Fibroblast of skin of abdomen (primary cell): ENCODE results near the gene TM9SF3.
"Not testable (repeated sequence)": the region's sequence is repeated elsewhere in the genome, so short reads cannot be mapped to it uniquely, and the experiment has no call there.

ENCODE experiments used
- DNase-seq: peaks from one replicate; pipeline ENCODE4 v3.0.0-alpha.2; 2013

TM9SF3 gene

DNA sequence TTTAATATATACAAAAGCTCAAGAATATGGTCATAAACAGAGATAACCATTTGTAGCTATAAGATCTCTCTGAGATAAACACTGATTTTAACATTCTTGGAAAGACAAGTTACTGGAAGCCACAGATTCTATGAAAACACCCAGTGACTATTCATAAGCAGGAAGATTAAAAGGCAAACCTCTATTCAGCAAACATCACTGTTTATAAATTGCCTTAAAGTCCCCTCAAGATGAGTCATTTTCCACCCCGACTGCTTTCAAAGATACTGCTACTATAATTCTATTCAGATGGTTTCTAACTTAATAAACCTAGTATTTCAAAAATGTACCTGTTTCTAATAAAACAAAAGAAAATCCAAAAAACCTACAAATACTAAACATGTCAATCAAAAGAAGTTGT, 21.0 kb downstream of the TM9SF3 start:
- DNase-seq, result peak; percentile 37

DNA sequence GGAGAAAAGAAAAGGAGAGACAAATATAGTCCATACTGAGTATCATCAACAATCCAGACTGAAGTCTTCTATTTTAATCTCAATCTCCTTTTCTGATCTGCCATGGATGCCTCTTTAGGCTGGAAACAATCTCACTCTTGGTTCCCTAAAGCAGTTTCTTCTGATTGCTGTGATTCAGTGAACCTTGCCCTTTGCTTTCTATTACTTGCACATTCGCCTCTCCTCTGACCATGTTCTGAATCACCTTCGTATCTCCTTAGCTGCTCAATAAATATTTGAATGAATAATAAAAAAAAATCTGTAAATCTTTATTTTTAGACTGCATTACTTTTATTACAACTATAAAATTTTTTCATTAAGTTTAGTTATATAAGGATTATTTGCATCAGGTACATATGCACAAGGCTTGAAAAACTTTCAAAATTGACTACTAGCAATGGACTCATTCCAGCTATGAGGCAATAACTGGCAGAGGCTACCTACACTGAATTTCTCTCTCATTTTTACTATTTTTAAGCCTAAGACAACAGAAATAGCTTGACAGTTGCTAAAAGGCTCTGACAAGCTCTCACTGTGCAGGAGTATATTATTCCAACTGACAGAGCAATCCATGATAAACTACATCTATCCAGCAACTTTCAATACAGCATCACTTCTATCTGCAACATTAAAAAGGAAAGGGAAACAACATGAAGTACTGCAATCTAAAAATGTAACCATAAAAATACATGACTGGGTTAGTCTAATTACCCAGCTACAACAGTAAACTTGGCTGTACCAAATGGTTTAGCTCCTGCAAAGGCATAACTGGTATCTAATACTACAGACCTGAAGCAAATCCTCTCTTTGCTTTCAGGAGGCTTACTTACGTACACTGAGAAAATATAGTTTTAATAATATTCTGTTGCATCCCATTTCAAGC, 25.6 kb downstream of the TM9SF3 start:
- DNase-seq, result no peak

DNA sequence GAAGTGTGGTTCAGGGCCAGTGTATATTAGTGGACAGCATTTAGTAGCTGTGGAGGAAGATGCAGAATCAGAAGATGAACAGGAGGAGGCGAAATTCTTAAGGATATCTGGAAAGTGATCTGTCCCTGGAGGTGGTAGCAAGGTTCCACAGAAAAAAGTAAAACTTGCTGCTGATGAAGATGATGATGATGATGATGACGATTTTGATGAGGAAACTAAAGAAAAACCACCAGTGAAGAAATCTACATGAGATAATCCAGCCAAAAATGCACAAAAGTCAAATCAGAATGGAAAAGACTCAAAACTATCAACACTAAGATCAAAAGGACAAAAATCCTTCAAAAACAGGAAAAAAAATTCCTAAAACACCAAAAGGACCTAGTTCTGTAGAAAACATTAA, 26.3 kb downstream of the TM9SF3 start:
- no peak for DNase-seq

DNA sequence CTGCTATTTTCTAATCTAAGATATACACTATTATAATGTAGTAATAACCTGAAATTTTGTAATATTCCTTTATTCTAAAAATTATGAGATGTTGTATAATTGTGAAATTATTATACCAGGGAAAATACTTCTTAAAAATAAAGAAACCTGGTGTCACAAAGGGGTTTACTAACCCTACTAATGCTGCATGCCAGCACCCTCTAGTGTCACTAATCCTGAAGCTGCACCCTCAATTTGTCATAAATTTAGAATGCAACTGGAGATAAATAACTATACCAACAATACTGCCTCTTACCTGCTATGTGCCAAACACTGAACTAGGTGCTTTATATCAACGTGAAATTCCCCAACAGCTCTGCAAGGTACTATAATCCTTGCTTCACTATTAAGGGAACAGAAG, 30.8 kb downstream of the TM9SF3 start:
- DNase-seq, result peak; percentile 15

DNA sequence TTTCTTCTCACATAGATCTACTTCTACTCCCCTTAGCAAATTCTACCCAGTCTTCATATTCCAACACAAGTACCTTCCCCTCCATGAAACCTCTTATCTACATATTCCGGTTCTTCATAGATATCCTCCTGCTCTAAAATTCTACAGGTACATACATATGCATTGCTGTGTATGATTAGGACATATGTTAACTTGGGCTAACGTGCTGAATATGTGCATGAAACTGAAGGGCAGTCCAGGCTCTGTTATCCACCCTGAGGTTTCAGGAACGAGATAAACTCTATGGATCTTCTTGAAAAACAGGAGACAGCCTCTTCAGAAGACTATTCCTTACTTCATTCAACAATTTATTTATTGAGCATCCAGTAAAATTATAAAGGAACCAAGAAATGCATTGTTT, 31.5 kb downstream of the TM9SF3 start:
- no peak for DNase-seq

DNA sequence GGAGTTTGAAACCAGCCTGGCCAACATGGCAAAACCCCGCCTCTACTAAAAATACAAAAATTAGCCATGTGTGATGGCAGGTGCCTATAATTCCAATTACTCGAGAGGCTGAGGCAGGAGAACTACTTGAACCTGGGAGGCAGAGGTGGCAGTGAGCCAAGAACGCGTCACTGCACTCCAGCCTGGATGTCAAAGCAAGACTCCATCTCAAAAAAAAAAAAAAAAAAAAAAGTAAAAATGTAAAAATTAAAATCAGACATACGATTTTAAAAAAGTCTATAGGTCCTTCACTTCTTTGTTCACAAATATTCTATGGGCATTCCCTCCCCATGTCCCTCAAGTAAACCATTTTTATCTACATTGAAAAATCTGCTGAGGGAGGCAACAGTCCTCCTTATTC, 38.2 kb downstream of the TM9SF3 start:
- no peak for DNase-seq

DNA sequence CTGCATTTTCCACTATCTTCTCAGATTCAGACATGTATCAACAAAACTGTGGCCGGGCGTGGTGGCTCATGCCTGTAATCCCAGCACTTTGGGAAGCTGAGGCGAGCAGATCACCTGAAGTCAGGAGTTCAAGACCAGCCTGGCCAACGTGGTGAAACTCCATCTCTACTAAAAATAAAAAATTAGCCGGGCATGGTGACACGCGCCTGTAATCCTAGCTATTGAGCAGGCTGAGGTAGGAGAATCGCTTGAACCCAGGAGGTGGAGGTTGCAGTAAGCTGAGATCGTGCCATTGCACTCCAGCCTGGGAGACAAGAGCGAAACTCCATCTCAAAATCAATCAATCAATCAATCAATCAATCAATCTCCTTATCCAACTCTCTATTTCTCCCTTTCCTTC, 41.3 kb downstream of the TM9SF3 start:
- not testable (repeated sequence) for DNase-seq

DNA sequence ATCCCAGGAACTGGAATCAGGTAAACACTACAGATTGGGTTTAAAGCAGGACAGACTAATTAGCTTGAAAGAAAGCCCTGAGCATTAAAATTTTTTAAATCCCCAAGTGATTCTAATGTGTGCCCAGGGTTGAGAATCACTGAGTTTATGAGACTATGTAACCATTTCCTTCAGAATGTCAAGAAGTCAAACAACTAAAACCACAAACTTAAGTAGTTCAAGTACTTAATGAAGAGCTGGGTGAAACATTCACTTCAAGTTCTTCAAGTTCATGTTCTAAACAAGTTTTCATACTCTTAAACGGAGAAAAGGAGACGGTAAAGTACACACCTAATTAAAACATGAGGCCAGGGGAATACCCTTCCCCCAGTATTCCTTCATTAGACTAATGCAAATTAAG, 44.9 kb downstream of the TM9SF3 start:
- DNase-seq, result no peak

DNA sequence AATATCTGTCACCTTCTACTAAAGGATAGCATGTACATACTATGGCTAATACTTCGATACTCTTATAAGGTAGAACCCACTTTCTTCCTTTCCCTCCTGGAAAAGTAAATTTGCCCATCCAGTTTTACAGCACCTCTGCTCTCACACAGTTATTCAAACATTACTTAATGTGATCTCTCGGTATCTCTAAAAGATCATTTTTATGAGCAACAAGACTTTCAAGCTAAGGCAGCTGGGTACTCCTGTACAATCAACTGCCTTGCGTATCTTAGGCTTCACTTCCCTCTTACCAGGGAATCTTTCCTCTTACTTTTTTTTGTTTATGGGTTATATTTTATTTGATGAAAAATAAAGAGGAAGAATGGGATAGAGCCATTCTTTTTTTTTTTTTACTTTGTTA, 46.6 kb downstream of the TM9SF3 start:
- DNase-seq, result no peak

DNA sequence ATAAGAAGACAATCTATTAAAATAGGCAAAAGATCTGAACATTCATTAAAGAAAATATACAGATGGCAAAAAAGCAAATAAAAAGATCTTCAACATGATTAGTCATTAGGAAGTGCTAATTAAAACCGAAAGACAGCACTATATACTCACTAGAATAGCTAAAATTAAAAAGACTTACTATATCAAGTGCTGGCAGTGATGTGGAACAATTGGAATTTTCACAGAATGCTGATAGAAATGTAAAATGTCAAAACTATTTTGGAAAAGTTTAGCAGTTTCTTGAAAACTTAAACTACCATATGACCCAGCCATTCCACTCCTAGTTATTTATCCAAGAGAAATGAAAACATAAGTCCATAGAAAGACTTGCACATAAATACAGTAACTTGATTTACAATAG, 48.1 kb downstream of the TM9SF3 start:
- DNase-seq, result no peak

DNA sequence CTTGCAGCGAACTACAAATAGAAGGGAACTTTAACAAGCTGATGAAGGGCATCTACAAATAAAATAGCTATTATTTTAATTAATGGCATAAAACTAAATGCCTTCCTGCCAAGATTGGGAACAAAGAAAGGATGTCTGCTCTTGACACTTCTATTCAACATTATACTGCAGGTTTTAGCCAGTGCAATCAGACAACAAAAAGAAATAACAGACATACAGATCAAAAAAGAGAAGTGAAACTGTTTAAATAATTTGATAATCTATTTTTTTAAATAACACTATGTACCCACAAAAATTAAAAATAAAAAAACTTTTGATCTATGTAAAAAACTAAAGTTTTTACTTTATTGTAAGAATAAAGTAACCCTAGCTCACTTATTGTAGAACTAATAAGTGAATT, 50.7 kb downstream of the TM9SF3 start:
- no peak for DNase-seq

DNA sequence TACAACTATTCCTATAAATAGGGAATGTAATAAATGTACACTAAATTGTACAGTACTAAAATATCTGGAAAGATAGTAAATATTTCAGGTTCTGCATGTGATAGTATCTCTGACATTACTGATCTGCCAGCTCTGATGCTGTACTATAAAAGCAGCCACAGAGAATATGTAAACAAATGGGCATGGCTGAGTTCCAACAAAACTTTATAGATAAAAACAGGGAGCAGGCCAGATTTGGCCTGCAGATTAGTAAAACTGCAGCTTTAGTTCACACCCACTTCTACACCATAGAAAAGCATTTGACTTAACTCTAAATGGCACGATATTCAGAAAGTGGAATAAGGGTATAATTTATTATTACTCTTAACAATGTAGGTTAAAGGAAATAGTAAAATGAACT, 54.3 kb downstream of the TM9SF3 start:
- no peak for DNase-seq

DNA sequence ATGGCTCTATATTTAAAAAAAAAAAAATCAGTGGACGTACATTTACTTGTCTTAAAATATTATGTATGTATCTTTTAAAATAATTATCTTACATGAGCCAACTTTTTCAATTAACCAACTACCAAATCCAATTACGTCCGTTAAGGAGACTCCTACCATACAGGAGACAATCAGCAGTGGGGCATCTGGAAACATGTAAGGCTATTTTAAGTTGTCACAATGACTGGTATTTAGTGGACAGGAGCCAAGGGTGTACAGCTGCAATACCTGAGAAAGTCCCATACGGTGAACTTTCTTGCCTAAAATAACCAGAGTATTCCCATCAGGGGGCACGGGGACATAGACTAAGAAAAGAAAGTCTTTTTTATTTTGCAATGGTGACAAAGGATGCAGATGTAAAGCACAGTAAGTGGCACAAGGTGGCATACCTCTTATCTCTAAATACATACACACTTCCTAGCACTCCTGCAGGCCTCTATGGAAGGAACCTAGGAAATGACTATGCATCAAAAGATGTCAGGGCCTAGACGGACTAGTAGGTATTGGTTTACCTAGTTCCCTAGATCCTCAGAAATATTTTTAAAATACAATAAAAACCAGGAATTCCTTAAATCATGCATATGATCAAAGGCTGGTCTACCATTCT, 57.1 kb downstream of the TM9SF3 start:
- DNase-seq, result no peak

DNA sequence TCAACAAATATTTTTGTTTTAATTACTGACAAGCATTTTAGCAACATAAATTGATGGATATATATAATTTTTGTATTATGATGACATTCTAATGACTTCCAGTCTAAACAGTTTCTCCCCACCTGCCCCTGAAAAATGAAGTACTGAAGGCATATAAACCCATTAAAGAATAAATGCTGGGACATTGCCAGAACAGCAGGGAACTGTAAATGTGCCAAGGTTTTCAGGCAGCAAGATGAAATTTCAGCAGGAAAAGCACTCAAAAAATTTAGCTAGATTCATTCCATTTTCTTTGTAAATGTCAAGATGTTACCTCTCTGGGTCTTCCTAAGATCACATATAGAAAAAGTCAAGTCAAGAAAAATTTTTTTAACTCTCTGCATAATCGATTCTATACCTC, 62.1 kb downstream of the TM9SF3 start:
- no peak for DNase-seq

DNA sequence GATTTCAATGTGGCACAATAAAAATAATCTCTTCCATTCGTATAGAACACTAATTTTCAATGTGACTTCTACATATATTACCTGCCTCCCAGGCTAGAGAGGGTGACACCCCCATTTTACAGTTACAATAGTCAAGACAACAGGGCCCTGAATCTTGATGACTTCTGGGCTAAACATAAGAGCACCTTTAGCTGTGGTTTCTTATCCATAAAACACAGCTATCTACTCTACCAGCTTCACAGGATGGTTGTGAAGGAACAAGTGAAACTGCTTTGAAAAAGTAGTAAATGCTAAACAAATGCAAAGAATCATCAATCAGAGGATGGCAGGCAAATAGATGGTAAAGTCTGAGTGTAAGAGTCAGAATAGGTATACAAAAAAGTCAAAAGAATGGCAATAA, 69.5 kb downstream of the TM9SF3 start:
- DNase-seq, result no peak

DNA sequence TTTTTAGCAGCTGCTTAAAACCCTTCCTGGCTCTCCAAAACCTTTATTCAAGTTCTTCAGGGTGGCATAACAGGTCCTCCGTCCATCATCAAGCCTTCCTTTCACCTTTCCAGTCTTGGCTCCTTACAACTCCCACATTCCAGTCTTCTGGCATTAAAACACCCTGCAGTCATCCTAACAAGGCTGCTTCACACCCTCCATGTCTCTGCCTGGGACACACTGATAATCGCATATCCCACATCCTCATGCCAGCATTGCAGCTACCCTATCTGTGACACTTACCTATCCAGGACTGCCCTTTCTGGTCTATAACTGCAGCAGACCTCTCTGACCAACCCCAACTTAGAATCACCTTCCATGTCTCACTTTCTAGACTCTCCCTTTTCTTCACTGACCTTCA, 70.5 kb downstream of the TM9SF3 start:
- no peak for DNase-seq

DNA sequence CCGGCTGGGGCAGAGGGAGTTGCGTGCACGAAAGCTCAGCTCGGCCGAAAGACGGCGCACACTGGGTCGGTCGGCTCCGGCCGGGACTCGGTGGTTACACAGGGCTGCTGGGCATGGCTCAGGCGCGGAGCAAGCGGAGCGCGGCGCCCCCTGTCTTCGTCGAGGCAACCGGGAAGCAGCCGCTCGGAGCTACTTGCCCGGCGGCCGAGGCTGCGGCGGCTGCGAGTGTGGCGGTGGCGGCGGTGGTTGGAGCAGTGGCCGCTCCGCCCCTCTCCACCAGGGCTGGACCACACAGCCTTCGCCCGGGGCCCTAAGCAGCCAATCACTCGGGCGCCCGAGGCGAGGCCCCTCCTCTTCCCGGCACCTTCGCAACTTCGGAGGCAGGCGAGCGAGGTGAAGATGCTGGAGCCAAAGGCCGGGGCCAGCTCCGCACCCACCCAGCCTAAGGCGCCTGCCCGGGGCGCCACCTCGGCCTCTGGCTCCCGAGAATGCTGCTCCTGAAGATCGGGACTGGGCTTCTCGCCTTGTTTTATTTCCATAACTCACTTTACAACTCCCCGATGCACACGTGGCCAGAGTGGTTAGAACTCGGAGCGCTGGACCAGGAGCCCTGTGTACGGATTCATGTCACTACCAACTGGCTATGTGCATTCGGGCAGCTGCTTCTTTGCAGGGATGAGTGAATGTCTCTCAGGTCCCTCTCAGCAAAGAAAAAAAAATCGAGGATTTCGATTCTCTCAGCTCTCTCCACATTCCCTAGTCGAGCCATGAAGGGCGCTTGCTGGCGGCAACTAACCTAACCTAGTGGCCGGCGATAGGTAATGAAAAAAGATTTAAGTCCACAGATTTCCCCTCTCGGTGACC, 72.9 kb downstream of the TM9SF3 start, which contains the start of gene TLL2:
TSS of gene TLL2 (minus strand) at position 229 of the 864 bp plus-strand sequence. CDS start 241 bp downstream, outside the sequence.
- DNase-seq, result peak; percentile 88

DNA sequence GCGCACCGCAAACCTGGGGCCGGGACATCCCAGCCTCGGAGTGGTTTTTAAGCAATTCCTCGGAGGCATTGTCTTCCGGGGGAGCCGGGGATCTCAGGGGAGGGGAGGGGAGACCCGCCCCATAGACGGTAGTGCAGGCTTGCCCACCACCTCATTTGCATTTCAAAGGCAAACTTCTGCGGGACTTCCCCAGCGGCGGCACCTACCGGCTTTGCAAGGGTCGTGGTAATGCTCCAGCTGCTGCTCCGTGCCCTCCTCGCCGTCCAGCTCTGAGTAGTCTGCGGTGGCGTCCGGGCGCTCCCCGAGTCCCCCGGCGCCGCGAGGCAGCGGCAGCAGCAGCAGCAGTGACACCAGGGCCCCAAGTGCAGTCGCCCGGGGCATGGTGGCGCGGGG, 73.5 kb downstream of the TM9SF3 start:
- DNase-seq, result no peak

DNA sequence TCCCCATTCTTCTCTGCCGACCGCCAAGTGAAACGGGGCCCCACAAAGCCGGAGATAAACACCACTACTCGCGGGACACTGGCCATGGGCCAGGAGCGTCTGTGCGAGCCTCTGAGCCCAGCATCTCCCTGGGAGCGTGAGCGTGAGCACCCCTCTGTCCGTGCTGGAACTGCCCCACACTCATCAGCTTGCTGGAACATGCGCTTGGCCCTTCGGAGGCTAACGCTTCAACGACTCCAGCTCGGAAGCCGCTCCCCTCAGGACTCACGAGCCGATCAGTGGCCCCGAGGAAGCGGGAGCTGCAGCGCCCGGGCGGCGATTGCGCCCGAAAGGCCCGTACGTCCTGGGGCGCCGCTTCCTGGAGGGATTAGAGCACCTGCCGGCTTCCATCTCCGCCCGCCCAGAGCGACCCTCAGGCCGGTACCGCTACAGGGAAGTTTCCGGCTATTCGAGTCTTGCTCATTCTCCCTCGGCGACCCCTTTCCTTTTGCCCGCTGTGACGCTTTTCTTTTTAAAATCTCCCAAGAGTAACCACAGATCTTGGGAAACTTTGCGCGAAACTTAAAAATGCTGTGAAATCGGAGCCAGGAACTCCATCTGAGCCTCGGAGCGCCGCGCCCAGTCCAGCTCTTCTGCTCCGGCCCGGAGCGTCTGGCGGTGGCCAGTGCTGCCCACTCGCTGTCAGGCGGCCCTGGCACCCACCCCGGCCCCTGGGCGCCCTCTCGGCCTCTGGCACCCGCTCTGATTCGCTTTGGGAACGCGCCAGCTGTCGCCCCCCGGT, 74.1 kb downstream of the TM9SF3 start:
- peak; percentile 16 for DNase-seq

DNA sequence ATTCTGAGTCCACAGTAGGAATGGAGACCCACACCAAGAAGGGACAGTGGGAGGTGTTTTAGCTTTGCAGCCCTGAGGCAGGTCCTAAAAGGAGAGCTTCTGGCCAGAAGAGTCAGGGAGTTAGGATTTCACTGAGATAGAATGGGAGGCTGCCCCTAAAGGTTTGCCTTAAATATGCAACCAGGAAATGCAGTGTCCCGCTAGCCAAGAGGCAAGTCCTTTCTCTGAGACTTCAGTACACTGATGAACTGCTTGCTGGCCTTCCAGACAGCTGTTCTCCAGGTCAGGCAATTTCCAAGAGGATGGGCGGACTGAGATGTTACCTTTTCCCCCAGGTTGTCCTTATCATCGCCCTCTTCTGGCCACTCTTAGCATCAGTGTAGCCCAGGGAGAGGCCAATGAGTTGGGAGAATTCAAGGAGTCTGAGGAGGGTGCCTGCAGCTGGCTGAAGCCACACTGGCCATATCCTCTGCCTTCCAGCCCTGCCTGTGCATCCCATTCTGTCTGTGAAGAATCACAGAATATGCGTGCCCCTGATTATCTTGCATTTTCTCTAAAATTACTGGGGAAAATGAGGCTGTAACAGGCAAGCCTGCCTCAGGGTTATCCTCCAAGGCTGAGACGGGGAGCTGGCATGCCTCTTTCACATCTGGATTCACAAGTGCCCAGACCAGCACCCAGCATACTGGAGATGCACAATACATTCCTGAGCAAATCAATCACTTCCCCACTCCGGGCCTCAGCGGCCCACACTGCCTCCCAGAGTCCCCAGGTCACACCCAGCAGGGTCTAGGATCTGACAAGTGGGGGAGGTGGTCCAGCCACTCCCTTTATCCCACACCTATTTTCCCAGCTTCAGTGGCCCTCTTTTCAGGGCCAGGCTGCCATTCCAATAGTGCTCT, 75.5 kb downstream of the TM9SF3 start:
- peak; percentile 15 for DNase-seq

DNA sequence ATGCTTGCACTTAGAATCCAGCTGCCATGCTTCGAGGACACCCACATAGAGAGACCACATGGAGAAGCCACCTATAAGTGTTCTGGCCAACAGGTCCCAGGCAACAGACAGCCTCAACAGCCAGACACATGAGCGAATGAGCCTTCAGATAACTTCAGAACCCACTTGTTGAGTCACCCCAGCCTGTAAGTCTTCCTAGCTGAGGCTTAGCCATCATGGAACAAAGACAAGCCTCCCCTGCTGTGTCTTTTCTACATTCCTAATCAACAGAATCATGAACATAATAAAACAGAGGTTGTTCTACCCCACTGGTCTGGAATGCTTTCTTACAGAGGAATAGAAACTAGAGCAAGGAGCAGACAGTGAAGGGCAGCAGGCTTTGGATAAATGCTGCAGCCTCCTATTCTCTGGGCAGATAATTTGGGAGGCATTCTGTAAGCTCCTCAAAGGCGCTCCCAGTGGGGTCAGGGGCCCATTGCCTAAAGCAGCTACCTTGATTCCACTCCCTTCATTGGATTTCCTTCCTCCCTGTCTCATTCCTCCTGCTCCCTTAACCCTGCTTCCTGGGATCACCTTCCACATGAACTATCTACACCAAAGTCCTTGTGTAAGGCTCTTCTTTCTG, 77.7 kb downstream of the TM9SF3 start:
- peak; percentile 89 for DNase-seq
